T-helper 1 cell treated with Interleukin-12 subunit alpha and Interleukin-12 subunit beta and Interleukin-4 antibody, amounts not matched to agents 30 μg/mL and 1 μg/mL, for 36 hours (primary cell): ENCODE measurements around the gene THEM5.

Experiments
- H3K27ac Mint-ChIP-seq: one replicate; pipeline ENCODE4 v1.8.0; 2021; ENCODE audit warnings: mild to moderate bottlenecking, mixed read lengths
- H3K27me3 Mint-ChIP-seq: one replicate; pipeline ENCODE4 v1.8.0; 2021; ENCODE audit warnings: low read depth, mixed read lengths
- H3K36me3 Mint-ChIP-seq: one replicate; pipeline ENCODE4 v1.8.0; 2021; ENCODE audit warnings: low read depth, mixed read lengths
- H3K4me1 Mint-ChIP-seq: one replicate; pipeline ENCODE4 v1.8.0; 2021; ENCODE audit warnings: low read depth, mixed read lengths
- H3K4me3 Mint-ChIP-seq: one replicate; pipeline ENCODE4 v1.8.0; 2021; ENCODE audit warnings: mild to moderate bottlenecking, moderate library complexity, mixed read lengths
- H3K9me3 Mint-ChIP-seq: one replicate; pipeline ENCODE4 v1.8.0; 2021; ENCODE audit warnings: mixed read lengths

THEM5 gene

GRCh38 chr1:151800830-151801229 is 52.7 kb downstream of the THEM5 start:
- Mint-ChIP-seq H3K4me3 (no peak overlapping the region), H3K36me3 (no peaks in the 10 kb centered on the region), H3K9me3 (no peaks in the 10 kb centered on the region), H3K27ac (no peak overlapping the region), H3K27me3 (peaks cover 11% of the 10 kb centered on the region), H3K4me1 (peaks cover 3% of the 10 kb centered on the region)

GRCh38 chr1:151799179-151800022 is 54.1 kb downstream of the THEM5 start:
- H3K4me1 Mint-ChIP-seq, result peaks cover 3% of the 10 kb centered on the region
- H3K27me3 Mint-ChIP-seq, result peaks cover 8% of the 10 kb centered on the region
- no peak overlapping the region for H3K4me3 Mint-ChIP-seq
- H3K27ac Mint-ChIP-seq, result no peak overlapping the region
- no peaks in the 10 kb centered on the region for H3K36me3 Mint-ChIP-seq
- no peaks in the 10 kb centered on the region for H3K9me3 Mint-ChIP-seq

GRCh38 chr1:151798571-151798970 is 54.9 kb downstream of the THEM5 start:
- peaks cover 8% of the 10 kb centered on the region for H3K27me3 Mint-ChIP-seq

More at GRCh38 chr1:151798571-151798970, 54.9 kb downstream of the THEM5 start:
- Mint-ChIP-seq H3K36me3 (peaks cover 2% of the 10 kb centered on the region), H3K9me3 (no peaks in the 10 kb centered on the region), H3K4me1 (peaks cover 3% of the 10 kb centered on the region), H3K4me3 (no peak overlapping the region), H3K27ac (no peak overlapping the region)
